Glutamatergic neuron (in vitro differentiated cells): ENCODE measurements around the gene UCMA. TPM values are rescaled to one million over a fixed set of nuclear protein-coding genes. Genes with fewer than 3 reads are reported as not detected.

Source experiments
- DNase-seq: peaks from one replicate; pipeline ENCODE4 v3.0.0; 2022
- H3K27ac Mint-ChIP-seq: one replicate; pipeline ENCODE4 v1.8.0; 2020; ENCODE audit warnings: mild to moderate bottlenecking, mixed read lengths, inconsistent platforms; ENCODE audit not compliant: unreplicated experiment
- H3K27me3 Mint-ChIP-seq: one replicate; pipeline ENCODE4 v1.8.0; 2020; ENCODE audit warnings: mild to moderate bottlenecking, moderate library complexity, mixed read lengths, inconsistent platforms; ENCODE audit not compliant: unreplicated experiment
- H3K36me3 Mint-ChIP-seq: one replicate; pipeline ENCODE4 v1.8.0; 2020; ENCODE audit warnings: mild to moderate bottlenecking, mixed read lengths, inconsistent platforms; ENCODE audit not compliant: unreplicated experiment
- H3K4me1 Mint-ChIP-seq: one replicate; pipeline ENCODE4 v1.8.0; 2020; ENCODE audit warnings: mild to moderate bottlenecking, low read depth, mixed read lengths, inconsistent platforms; ENCODE audit not compliant: unreplicated experiment
- H3K4me3 Mint-ChIP-seq: one replicate; pipeline ENCODE4 v1.8.0; 2020; ENCODE audit warnings: mild to moderate bottlenecking, mixed read lengths, inconsistent platforms; ENCODE audit not compliant: unreplicated experiment
- H3K9me3 Mint-ChIP-seq: one replicate; pipeline ENCODE4 v1.8.0; 2020; ENCODE audit warnings: mild to moderate bottlenecking, moderate library complexity, mixed read lengths, inconsistent platforms; ENCODE audit not compliant: unreplicated experiment
- total RNA-seq: library from RNA; stranded (reverse); fragmentation: NEBNext Ultra II Directional; extraction: Animal tissue kit (Norgen Biotek cat#: 25700); gene quantifications from one replicate; pipeline ENCODE4 v1.2.1, GENCODE V29; 2021; ENCODE audit not compliant: unreplicated experiment
- TF ChIP-seq, protein P1 (sequence below): fragments of 200-600 bp; sonication (generic); IDR thresholded peaks from one replicate; pipeline ENCODE4 v1.5.0; 2021; ENCODE audit not compliant: partially characterized antibody, unreplicated experiment

Gene UCMA
- total RNA-seq, 1 donor from 2014 or later, result not detected

DNA sequence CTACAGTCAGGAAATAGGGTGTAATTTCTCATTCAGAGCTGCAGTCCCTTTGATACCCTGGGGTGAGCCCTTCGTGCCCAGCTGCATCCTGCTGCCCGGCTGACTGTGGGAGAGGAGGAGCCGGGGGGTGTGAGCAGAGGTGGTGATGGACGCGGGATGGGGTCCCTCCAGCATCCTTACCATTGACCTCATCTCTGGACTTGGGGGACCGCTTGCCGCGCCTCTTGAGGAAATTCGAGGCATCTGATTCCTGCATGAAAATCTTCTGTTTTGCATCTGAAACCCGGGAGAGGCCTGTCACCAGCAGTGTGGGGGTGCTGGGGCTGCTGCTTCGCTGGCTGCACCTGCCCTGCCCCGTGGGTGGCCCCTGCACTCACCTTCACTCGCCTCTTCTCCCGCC lies 816 bp downstream of the UCMA start:
- no peak for DNase-seq
- H3K4me3 Mint-ChIP-seq, result no peak overlapping the region
- H3K9me3 Mint-ChIP-seq, result peaks cover 3% of the 10 kb centered on the region
- H3K36me3 Mint-ChIP-seq, result no peaks in the 10 kb centered on the region
- no peak overlapping the region for H3K27ac Mint-ChIP-seq
- H3K4me1 Mint-ChIP-seq, result no peaks in the 10 kb centered on the region
- peaks cover 7% of the 10 kb centered on the region for H3K27me3 Mint-ChIP-seq
- TF ChIP-seq, protein P1, sequence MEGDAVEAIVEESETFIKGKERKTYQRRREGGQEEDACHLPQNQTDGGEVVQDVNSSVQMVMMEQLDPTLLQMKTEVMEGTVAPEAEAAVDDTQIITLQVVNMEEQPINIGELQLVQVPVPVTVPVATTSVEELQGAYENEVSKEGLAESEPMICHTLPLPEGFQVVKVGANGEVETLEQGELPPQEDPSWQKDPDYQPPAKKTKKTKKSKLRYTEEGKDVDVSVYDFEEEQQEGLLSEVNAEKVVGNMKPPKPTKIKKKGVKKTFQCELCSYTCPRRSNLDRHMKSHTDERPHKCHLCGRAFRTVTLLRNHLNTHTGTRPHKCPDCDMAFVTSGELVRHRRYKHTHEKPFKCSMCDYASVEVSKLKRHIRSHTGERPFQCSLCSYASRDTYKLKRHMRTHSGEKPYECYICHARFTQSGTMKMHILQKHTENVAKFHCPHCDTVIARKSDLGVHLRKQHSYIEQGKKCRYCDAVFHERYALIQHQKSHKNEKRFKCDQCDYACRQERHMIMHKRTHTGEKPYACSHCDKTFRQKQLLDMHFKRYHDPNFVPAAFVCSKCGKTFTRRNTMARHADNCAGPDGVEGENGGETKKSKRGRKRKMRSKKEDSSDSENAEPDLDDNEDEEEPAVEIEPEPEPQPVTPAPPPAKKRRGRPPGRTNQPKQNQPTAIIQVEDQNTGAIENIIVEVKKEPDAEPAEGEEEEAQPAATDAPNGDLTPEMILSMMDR, result no peak

DNA sequence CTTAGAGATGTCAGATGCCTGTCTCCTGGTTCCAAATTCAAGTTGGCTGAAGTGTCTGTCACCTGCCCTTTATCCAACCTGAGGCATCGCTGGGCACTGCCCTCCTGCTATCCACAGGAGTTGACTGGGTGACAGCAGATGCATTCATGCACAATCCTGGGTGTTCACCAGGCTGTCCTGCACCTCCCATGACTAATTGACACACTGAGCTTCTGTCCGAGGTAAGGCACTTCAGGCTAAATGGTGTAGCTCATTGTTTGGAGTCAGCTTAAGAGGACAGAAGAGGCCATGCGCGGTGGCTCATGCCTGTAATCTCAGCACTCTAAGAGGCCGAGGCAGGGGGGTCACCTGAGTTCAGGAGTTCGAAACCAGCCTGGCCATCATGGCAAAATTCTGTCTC lies 2.4 kb downstream of the UCMA start:
- Mint-ChIP-seq H3K27ac (no peak overlapping the region), H3K36me3 (no peaks in the 10 kb centered on the region), H3K4me1 (no peaks in the 10 kb centered on the region), H3K4me3 (no peak overlapping the region), H3K27me3 (peaks cover 4% of the 10 kb centered on the region), H3K9me3 (no peaks in the 10 kb centered on the region)
- no peak for DNase-seq
- TF ChIP-seq, protein P1, result no peak

DNA sequence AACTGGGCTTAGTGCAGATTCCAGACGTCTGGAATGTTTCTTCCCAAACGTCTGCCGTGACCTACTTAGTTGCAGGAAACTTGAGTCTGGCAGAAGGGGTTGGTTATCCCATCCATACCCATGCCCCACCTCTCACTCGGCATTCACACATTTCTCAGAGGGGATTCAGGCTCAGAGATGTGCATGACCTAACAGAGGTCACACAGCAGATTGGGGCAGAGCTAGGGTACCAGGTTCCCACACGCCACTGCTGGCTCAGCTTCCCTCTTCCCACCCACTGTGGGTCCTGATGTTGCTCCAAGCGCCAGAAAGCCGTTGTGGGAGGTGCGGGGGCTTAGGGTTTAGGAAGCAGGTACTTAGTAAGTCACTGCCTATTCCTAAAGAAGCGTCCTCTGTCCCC lies 3.0 kb downstream of the UCMA start:
- H3K4me3 Mint-ChIP-seq, result no peak overlapping the region
- no peaks in the 10 kb centered on the region for H3K36me3 Mint-ChIP-seq
- H3K27ac Mint-ChIP-seq, result no peak overlapping the region
- TF ChIP-seq, protein P1, result no peak
- H3K9me3 Mint-ChIP-seq, result no peaks in the 10 kb centered on the region
- no peaks in the 10 kb centered on the region for H3K4me1 Mint-ChIP-seq
- peaks cover 4% of the 10 kb centered on the region for H3K27me3 Mint-ChIP-seq
- no peak for DNase-seq

DNA sequence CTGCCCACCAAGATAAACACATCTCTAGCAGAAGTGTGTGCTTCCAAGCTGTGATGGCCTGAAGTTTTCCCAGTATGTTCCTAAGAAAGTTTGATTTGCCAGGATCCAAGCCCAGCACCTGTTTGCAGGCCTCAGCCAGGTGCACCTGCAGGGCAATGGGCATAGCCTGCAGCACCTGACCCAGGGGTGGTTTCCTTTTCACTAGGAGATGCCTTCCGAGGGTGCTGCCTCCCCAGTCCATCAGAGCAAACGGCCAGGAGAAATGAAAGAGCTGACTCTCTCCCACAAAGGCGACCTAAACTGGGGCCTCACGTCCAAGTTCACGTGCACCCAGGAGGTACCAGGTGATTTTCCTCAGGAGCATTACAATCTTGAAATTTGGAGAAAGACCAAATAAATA lies 7.1 kb downstream of the UCMA start:
- peaks cover 4% of the 10 kb centered on the region for H3K27me3 Mint-ChIP-seq
- no peak overlapping the region for H3K27ac Mint-ChIP-seq
- H3K9me3 Mint-ChIP-seq, result no peaks in the 10 kb centered on the region
- no peak for DNase-seq
- H3K36me3 Mint-ChIP-seq, result no peaks in the 10 kb centered on the region
- H3K4me3 Mint-ChIP-seq, result no peak overlapping the region
- TF ChIP-seq, protein P1, result no peak
- H3K4me1 Mint-ChIP-seq, result no peaks in the 10 kb centered on the region

DNA sequence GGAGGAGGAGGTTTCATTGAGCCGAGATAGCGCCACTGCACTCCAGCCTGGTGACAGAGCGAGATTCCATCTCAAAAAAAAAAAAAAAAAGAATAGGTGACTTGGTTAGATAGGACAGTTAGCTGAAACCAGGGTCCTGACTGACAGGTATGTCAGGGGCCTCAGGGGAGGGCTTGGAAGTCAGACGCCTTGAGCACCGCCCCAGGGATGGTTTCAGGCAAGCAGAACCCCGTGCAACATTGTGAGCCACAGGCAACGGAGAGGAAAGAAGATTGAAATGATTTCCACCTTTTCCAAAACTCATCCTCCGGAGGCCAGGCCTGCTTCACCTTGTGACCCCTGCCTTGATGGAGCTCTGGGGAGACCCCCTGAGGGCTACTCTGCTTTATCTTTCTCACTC lies 8.6 kb downstream of the UCMA start:
- DNase-seq, result no peak
- no peaks in the 10 kb centered on the region for H3K4me1 Mint-ChIP-seq
- no peaks in the 10 kb centered on the region for H3K36me3 Mint-ChIP-seq
- H3K9me3 Mint-ChIP-seq, result no peaks in the 10 kb centered on the region
- H3K27me3 Mint-ChIP-seq, result peaks cover 4% of the 10 kb centered on the region
- H3K27ac Mint-ChIP-seq, result no peak overlapping the region
- H3K4me3 Mint-ChIP-seq, result no peak overlapping the region
- TF ChIP-seq, protein P1, result no peak
